WERI-Rb-1 (cell line): ENCODE data around the gene TBC1D5.

ENCODE experiments used
- DNase-seq: peaks from one replicate; pipeline ENCODE4 v3.0.0-alpha.2; 2020
- H3K27ac ChIP-seq: fragments of 250-450 bp; sonication (Bioruptor Pico); 2 replicates; pipeline ENCODE4 v1.5.1; 2020; ENCODE audit warnings: mild to moderate bottlenecking, moderate library complexity
- H3K27me3 ChIP-seq: fragments of 250-450 bp; sonication (Bioruptor Pico); 2 replicates; pipeline ENCODE4 v1.5.1; 2021; ENCODE audit warnings: mild to moderate bottlenecking, low read depth, moderate library complexity; ENCODE audit not compliant: insufficient read depth, severe bottlenecking
- H3K36me3 ChIP-seq: fragments of 250-450 bp; sonication (Bioruptor Pico); 2 replicates; pipeline ENCODE4 v1.5.1; 2020; ENCODE audit warnings: mild to moderate bottlenecking, moderate library complexity
- H3K4me3 ChIP-seq: 2 replicates; pipeline ENCODE4 v1.5.1; 2011; ENCODE audit warnings: low read depth, mild to moderate bottlenecking, control low read depth, low read length
- H3K9me3 ChIP-seq: fragments of 250-450 bp; sonication (Bioruptor Pico); 2 replicates; pipeline ENCODE4 v1.5.1; 2021; ENCODE audit warnings: mild to moderate bottlenecking, moderate library complexity; ENCODE audit not compliant: severe bottlenecking
- CTCF ChIP-seq: IDR thresholded peaks from 2 replicates; pipeline ENCODE4 v1.5.1; 2011; ENCODE audit warnings: low read depth, mild to moderate bottlenecking, control low read depth, inconsistent platforms, low read length

Gene TBC1D5

DNA sequence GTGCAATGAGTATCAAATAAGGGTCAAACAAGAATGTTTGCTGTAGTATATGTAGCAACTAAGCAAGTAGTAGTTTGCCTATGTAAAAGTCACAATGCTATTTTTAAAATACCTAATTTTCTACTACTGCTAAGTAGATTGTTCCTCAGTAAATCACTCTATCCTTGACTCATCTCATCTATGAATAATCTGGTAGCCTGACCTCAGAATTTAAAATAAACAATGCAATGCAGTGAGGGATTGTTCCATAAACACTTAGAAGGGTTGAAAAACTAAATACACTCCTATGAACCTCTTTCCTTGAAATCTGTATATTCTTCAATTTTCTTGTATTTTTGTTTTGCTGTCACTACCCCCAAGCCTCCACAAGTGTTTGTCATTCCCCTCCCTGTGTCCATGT lies 253.3 kb downstream of the TBC1D5 start:
- Histone ChIP-seq H3K27me3 (no peaks in the 10 kb centered on the region), H3K9me3 (no peaks in the 10 kb centered on the region), H3K4me3 (no peak overlapping the region), H3K27ac (no peak overlapping the region), H3K36me3 (no peaks in the 10 kb centered on the region)
- no peak for TF ChIP-seq CTCF
- DNase-seq, result no peak

DNA sequence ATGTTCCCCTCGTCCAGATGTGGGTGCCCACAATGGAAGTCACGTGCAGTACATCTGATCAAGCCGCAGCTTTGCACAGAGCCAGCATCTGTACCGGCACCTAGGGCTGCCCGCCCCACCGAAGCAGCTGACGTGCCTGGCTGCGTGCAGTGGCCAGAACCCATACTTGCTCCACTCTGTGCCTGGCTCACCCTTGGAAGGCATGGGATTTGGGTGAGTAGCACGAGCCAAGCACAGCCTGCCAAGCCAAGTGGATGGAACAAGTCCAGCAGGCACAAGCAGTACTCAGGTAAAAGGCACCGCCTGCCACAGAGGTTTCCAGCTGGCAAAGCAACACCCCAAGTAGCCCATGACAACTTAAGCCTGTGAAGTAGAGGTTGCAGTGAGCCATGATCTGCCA lies 261.3 kb downstream of the TBC1D5 start:
- Histone ChIP-seq H3K4me3 (no peak overlapping the region), H3K36me3 (no peaks in the 10 kb centered on the region), H3K9me3 (no peaks in the 10 kb centered on the region), H3K27me3 (no peaks in the 10 kb centered on the region), H3K27ac (no peak overlapping the region)
- no peak for TF ChIP-seq CTCF
- no peak for DNase-seq

GRCh38 chr3:17479681-17480405 lies 262.6 kb downstream of the TBC1D5 start:
- TF ChIP-seq CTCF, result no peak
- Histone ChIP-seq H3K4me3 (no peak overlapping the region), H3K27ac (no peak overlapping the region), H3K27me3 (no peaks in the 10 kb centered on the region), H3K9me3 (no peaks in the 10 kb centered on the region), H3K36me3 (no peaks in the 10 kb centered on the region)
- no peak for DNase-seq

DNA sequence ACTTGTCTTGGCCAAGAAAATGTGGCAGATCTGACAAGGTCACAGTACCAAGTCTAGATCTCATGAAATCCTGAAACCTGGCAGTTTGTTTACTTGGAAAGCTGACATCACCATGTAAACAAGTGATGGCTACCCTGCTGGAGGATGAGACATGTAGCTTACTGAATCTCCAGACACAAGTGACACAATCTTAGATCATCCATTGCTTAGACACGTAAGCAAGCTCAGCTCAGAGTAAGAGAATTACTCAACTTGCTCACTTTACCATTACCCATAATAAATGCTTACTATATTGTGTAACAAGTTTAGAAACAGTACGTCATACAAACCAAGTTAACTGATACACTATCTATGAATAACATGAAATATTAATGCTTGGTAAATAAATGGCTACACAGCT lies 263.8 kb downstream of the TBC1D5 start:
- H3K4me3 ChIP-seq, result no peak overlapping the region
- no peaks in the 10 kb centered on the region for H3K27me3 ChIP-seq
- no peaks in the 10 kb centered on the region for H3K36me3 ChIP-seq
- no peak overlapping the region for H3K27ac ChIP-seq
- no peak for TF ChIP-seq CTCF
- no peaks in the 10 kb centered on the region for H3K9me3 ChIP-seq
- no peak for DNase-seq

GRCh38 chr3:17473761-17474160 lies 268.7 kb downstream of the TBC1D5 start:
- DNase-seq, result no peak
- H3K4me3 ChIP-seq, result no peak overlapping the region
- no peak for TF ChIP-seq CTCF

DNA sequence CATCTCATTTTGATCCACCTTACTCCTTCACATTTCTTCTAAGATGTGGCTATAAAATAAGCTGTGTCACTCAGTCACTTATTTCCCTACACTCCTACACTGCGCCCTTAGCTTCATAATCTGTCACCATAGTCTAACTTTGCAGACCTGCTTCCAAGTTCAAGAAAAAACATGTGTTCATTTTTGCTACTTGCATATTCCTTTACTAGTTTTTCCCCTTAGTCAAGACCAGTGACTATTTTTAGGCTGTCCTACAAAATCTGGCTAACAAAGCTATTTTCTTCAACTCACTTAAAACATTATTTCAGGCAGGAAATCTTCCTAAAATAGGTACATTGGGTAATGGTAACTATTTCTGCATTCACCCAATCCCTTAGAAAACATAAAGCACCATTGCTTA lies 272.5 kb downstream of the TBC1D5 start:
- TF ChIP-seq CTCF, result no peak
- Histone ChIP-seq H3K27ac (no peak overlapping the region), H3K27me3 (no peaks in the 10 kb centered on the region), H3K4me3 (no peak overlapping the region), H3K9me3 (no peaks in the 10 kb centered on the region), H3K36me3 (no peaks in the 10 kb centered on the region)
- no peak for DNase-seq

More at GRCh38 chr3:17473761-17474160, 268.7 kb downstream of the TBC1D5 start:
- Histone ChIP-seq H3K9me3 (no peaks in the 10 kb centered on the region), H3K27ac (no peak overlapping the region), H3K27me3 (no peaks in the 10 kb centered on the region), H3K36me3 (no peaks in the 10 kb centered on the region)
